Liver (tissue), 3 donors: ENCODE data around the gene BCAN.

ENCODE experiments used
- ATF3 ChIP-seq: IDR thresholded peaks from 2 replicates; pipeline ENCODE4 v1.6.1; 2016; ENCODE audit warnings: antibody characterized with exemption
- CTCF ChIP-seq: fragments of 150-350 bp; IDR thresholded peaks from 2 replicates; pipeline ENCODE4 v1.5.1; 2017; ENCODE audit warnings: improper control_type of control experiment, low read depth, low read length; ENCODE audit not compliant: missing input control
- EGR1 ChIP-seq, 2 donors: IDR thresholded peaks; 2 replicates each; pipeline ENCODE4 v1.6.1; 2016 to 2018; ENCODE audit warnings: antibody characterized with exemption in 2 of 2, low read depth in 2 of 2
- GABPA ChIP-seq, 2 donors: IDR thresholded peaks in 1 of 2; conservative IDR thresholded peaks in 1 of 2; 2 replicates each; pipeline ENCODE4 v1.6.1; 2016; ENCODE audit warnings: antibody characterized with exemption in 2 of 2, mild to moderate bottlenecking in 1 of 2, moderate library complexity in 1 of 2
- JUND ChIP-seq, 2 donors: IDR thresholded peaks; 2 replicates each; pipeline ENCODE4 v1.6.1; 2016; ENCODE audit warnings: antibody characterized with exemption in 2 of 2
- MAX ChIP-seq: IDR thresholded peaks from 2 replicates; pipeline ENCODE4 v1.6.1; 2016; ENCODE audit warnings: antibody characterized with exemption
- RXRA ChIP-seq, 2 donors: IDR thresholded peaks; 2 replicates each; pipeline ENCODE4 v1.6.1; 2017 to 2018; ENCODE audit warnings: antibody characterized with exemption in 2 of 2, mild to moderate bottlenecking in 1 of 2
- SP1 ChIP-seq: IDR thresholded peaks from 2 replicates; pipeline ENCODE4 v1.6.1; 2018; ENCODE audit warnings: antibody characterized with exemption, mild to moderate bottlenecking
- TAF1 ChIP-seq: conservative IDR thresholded peaks from 2 replicates; pipeline ENCODE4 v1.6.1; 2016; ENCODE audit warnings: antibody characterized with exemption, mild to moderate bottlenecking
- YY1 ChIP-seq: IDR thresholded peaks from 2 replicates; pipeline ENCODE4 v1.6.1; 2016; ENCODE audit warnings: antibody characterized with exemption, mild to moderate bottlenecking
- TF ChIP-seq, protein P1 (sequence below): IDR thresholded peaks from 2 replicates; pipeline ENCODE4 v1.6.1; 2016; ENCODE audit warnings: antibody characterized with exemption, mild to moderate bottlenecking
- donor health status: healthy.
- donor health status: healthy.

DNA sequence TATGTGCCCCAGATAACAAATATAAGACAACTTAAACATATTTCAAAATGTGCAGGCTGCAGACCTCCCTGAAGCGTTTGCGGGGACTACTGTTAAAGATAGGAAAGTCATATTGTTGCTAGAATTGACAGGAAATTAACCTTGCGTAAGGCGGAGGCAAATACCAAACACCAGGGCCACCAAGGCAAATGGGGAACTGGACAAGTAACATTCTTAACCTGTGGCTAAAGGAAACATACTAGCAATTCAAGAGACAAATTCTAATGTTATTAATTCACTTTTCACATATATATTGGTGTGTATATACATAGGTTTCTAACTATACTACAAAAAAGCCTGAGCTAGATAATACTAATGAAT, 15.9 kb upstream of the BCAN start:
- TF ChIP-seq CTCF, result no peak
- no peak for TF ChIP-seq GABPA (IDR thresholded peaks at IDR 0.05 in 1 of 2, conservative IDR thresholded peaks at IDR 0.05 in 1 of 2)
- no peak for TF ChIP-seq MAX
- no peak for TF ChIP-seq JUND (IDR thresholded peaks at IDR 0.05)
- TF ChIP-seq EGR1 (IDR thresholded peaks at IDR 0.05; ENCODE audit: low read depth in 2 of 2), result no peak
- TF ChIP-seq, protein P1, sequence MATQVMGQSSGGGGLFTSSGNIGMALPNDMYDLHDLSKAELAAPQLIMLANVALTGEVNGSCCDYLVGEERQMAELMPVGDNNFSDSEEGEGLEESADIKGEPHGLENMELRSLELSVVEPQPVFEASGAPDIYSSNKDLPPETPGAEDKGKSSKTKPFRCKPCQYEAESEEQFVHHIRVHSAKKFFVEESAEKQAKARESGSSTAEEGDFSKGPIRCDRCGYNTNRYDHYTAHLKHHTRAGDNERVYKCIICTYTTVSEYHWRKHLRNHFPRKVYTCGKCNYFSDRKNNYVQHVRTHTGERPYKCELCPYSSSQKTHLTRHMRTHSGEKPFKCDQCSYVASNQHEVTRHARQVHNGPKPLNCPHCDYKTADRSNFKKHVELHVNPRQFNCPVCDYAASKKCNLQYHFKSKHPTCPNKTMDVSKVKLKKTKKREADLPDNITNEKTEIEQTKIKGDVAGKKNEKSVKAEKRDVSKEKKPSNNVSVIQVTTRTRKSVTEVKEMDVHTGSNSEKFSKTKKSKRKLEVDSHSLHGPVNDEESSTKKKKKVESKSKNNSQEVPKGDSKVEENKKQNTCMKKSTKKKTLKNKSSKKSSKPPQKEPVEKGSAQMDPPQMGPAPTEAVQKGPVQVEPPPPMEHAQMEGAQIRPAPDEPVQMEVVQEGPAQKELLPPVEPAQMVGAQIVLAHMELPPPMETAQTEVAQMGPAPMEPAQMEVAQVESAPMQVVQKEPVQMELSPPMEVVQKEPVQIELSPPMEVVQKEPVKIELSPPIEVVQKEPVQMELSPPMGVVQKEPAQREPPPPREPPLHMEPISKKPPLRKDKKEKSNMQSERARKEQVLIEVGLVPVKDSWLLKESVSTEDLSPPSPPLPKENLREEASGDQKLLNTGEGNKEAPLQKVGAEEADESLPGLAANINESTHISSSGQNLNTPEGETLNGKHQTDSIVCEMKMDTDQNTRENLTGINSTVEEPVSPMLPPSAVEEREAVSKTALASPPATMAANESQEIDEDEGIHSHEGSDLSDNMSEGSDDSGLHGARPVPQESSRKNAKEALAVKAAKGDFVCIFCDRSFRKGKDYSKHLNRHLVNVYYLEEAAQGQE, result no peak
- TF ChIP-seq ATF3, result no peak
- no peak for TF ChIP-seq TAF1
- TF ChIP-seq YY1, result no peak
- no peak for TF ChIP-seq RXRA (IDR thresholded peaks at IDR 0.05)
- no peak for TF ChIP-seq SP1
